Astrocyte (in vitro differentiated cells and primary cell): Measurements from ENCODE around the gene POLR1D. TPM values are rescaled to one million over a fixed set of nuclear protein-coding genes. Genes with fewer than 3 reads are reported as not detected.

Experiments
- DNase-seq: peaks from one replicate; pipeline ENCODE4 v3.0.0-alpha.2; 2010; ENCODE audit warnings: low read depth
- FAIRE-seq: peaks from 2 replicates; lab custom pipeline; 2011; peaks lifted over from hg19 to GRCh38; lab: Jason Lieb, UNC
- H2AFZ ChIP-seq: 2 replicates; pipeline ENCODE4 v1.6.0; 2012; ENCODE audit warnings: low read depth, low read length, inconsistent platforms
- H3K27ac ChIP-seq: 2 replicates; pipeline ENCODE4 v1.5.1; 2011; ENCODE audit warnings: low read depth, low read length, inconsistent platforms
- H3K27me3 ChIP-seq: 2 replicates; pipeline ENCODE4 v1.6.0; 2011; ENCODE audit warnings: low read length, inconsistent platforms; ENCODE audit not compliant: insufficient read depth
- H3K36me3 ChIP-seq: 2 replicates; pipeline ENCODE4 v1.5.1; 2011; ENCODE audit warnings: low read length, inconsistent platforms; ENCODE audit not compliant: insufficient read depth
- H3K4me1 ChIP-seq: 2 replicates; pipeline ENCODE4 v1.5.1; 2011; ENCODE audit warnings: low read length, inconsistent platforms; ENCODE audit not compliant: insufficient read depth
- H3K4me2 ChIP-seq: 2 replicates; pipeline ENCODE4 v1.6.0; 2012; ENCODE audit warnings: low read length, inconsistent platforms
- H3K4me3 ChIP-seq: 2 replicates; pipeline ENCODE4 v1.5.1; 2011; ENCODE audit warnings: low read depth, mild to moderate bottlenecking, low read length, inconsistent platforms; ENCODE audit not compliant: insufficient read depth
- H3K79me2 ChIP-seq: 2 replicates; pipeline ENCODE4 v1.6.0; 2012; ENCODE audit warnings: mild to moderate bottlenecking, low read length, inconsistent platforms; ENCODE audit not compliant: insufficient read depth
- H3K9ac ChIP-seq: 2 replicates; pipeline ENCODE4 v1.6.0; 2012; ENCODE audit warnings: mild to moderate bottlenecking, low read length, inconsistent platforms
- H3K9me3 ChIP-seq: 2 replicates; pipeline ENCODE4 v1.5.1; 2012; ENCODE audit warnings: low read depth, mild to moderate bottlenecking, low read length, inconsistent platforms; ENCODE audit not compliant: insufficient read depth
- H4K20me1 ChIP-seq: 2 replicates; pipeline ENCODE4 v1.6.0; 2012; ENCODE audit warnings: low read length, inconsistent platforms; ENCODE audit not compliant: insufficient read depth
- H3K27ac Mint-ChIP-seq: one replicate; pipeline ENCODE4 v1.8.0; 2021; ENCODE audit warnings: mild to moderate bottlenecking, mixed read lengths; ENCODE audit not compliant: unreplicated experiment
- H3K27me3 Mint-ChIP-seq: one replicate; pipeline ENCODE4 v1.8.0; 2021; ENCODE audit warnings: low read depth, mixed read lengths; ENCODE audit not compliant: unreplicated experiment
- H3K36me3 Mint-ChIP-seq: one replicate; pipeline ENCODE4 v1.8.0; 2021; ENCODE audit warnings: low read depth, mixed read lengths; ENCODE audit not compliant: unreplicated experiment
- H3K4me1 Mint-ChIP-seq: one replicate; pipeline ENCODE4 v1.8.0; 2021; ENCODE audit warnings: low read depth, mixed read lengths; ENCODE audit not compliant: unreplicated experiment
- H3K4me3 Mint-ChIP-seq: one replicate; pipeline ENCODE4 v1.8.0; 2021; ENCODE audit warnings: mild to moderate bottlenecking, moderate library complexity, mixed read lengths; ENCODE audit not compliant: unreplicated experiment
- H3K9me3 Mint-ChIP-seq: one replicate; pipeline ENCODE4 v1.8.0; 2021; ENCODE audit warnings: mild to moderate bottlenecking, mixed read lengths; ENCODE audit not compliant: unreplicated experiment
- EZH2 ChIP-seq: IDR thresholded peaks from 2 replicates; pipeline ENCODE4 v1.6.1; 2012; ENCODE audit warnings: mild to moderate bottlenecking, low read length, inconsistent platforms; ENCODE audit not compliant: insufficient read depth
- total RNA-seq: library from RNA; stranded (reverse); gene quantifications from 2 replicates; pipeline ENCODE4 v1.2.1, GENCODE V29; 2021
- TF ChIP-seq, protein P1 (sequence below): IDR thresholded peaks from 2 replicates; pipeline ENCODE4 v1.5.1; 2011; ENCODE audit warnings: low read depth, mild to moderate bottlenecking, inconsistent platforms, low read length, moderate library complexity; ENCODE audit not compliant: insufficient read depth

The POLR1D gene
- total RNA-seq, 1 donor from 2014 or later, result 118 TPM

DNA sequence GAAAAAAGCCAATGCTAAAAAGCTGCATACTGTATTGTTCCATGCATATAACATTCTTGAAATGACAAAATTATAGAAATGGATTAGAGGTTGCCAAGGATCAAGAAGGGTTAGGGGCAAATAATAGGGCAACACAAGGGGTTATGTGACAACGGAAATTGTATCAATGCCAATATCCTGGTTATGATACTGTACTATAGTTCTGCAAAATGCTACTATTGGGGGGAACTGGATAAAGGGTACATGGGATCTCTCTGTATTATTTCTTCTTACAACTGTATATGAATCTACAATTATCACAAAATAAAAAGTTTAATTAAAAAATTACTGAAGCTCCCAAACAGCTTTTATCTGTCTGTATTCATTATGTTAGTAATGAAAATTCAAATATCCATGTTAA lies 33.3 kb upstream of the POLR1D start:
- FAIRE-seq, result no peak
- Histone ChIP-seq H3K27me3 (no peaks in the 10 kb centered on the region), H3K36me3 (no peaks in the 10 kb centered on the region), H3K4me2 (no peak overlapping the region), H3K9ac (no peak overlapping the region), H4K20me1 (peaks cover 18% of the 10 kb centered on the region), H3K27ac (no peak overlapping the region), H3K9me3 (no peaks in the 10 kb centered on the region), H2AFZ (no peak overlapping the region), H3K4me1 (no peaks in the 10 kb centered on the region), H3K4me3 (no peak overlapping the region), H3K79me2 (no peaks in the 10 kb centered on the region)
- no peaks in the 10 kb centered on the region for H3K9me3 Mint-ChIP-seq
- no peak for DNase-seq
- no peaks in the 10 kb centered on the region for H3K27me3 Mint-ChIP-seq
- TF ChIP-seq EZH2, result no peak
- TF ChIP-seq, protein P1, sequence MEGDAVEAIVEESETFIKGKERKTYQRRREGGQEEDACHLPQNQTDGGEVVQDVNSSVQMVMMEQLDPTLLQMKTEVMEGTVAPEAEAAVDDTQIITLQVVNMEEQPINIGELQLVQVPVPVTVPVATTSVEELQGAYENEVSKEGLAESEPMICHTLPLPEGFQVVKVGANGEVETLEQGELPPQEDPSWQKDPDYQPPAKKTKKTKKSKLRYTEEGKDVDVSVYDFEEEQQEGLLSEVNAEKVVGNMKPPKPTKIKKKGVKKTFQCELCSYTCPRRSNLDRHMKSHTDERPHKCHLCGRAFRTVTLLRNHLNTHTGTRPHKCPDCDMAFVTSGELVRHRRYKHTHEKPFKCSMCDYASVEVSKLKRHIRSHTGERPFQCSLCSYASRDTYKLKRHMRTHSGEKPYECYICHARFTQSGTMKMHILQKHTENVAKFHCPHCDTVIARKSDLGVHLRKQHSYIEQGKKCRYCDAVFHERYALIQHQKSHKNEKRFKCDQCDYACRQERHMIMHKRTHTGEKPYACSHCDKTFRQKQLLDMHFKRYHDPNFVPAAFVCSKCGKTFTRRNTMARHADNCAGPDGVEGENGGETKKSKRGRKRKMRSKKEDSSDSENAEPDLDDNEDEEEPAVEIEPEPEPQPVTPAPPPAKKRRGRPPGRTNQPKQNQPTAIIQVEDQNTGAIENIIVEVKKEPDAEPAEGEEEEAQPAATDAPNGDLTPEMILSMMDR, result no peak
- H3K4me3 Mint-ChIP-seq, result no peak overlapping the region
- peaks cover 17% of the 10 kb centered on the region for H3K4me1 Mint-ChIP-seq
- H3K27ac Mint-ChIP-seq, result no peak overlapping the region
- H3K36me3 Mint-ChIP-seq, result no peaks in the 10 kb centered on the region

DNA sequence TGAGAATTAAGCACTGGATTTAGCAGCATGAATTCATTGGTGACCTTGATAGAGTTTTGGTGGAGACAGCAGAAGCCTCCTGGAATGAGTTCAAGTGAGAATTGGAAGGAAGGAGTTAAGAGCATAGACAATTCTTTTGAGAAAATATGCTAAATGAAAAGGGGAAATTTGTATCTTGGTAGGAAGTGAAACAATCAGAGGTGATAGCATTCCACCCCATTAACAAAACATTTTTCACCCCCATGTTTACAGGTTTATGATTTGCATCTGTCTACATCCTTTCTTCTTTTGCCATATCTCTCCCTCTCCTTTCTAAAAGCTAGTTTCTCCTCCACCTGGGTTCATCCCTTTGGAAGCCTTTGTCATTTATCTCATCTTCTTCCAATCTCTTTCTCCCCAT lies 28.8 kb upstream of the POLR1D start:
- Histone ChIP-seq H3K27me3 (no peaks in the 10 kb centered on the region), H3K27ac (no peak overlapping the region), H3K9ac (no peak overlapping the region), H4K20me1 (peaks cover 30% of the 10 kb centered on the region), H3K4me3 (no peak overlapping the region), H3K36me3 (no peaks in the 10 kb centered on the region), H3K9me3 (no peaks in the 10 kb centered on the region), H2AFZ (no peak overlapping the region), H3K79me2 (peaks cover 11% of the 10 kb centered on the region), H3K4me1 (no peaks in the 10 kb centered on the region), H3K4me2 (no peak overlapping the region)
- no peak overlapping the region for H3K27ac Mint-ChIP-seq
- no peaks in the 10 kb centered on the region for H3K9me3 Mint-ChIP-seq
- H3K27me3 Mint-ChIP-seq, result no peaks in the 10 kb centered on the region
- H3K4me3 Mint-ChIP-seq, result no peak overlapping the region
- no peaks in the 10 kb centered on the region for H3K36me3 Mint-ChIP-seq
- DNase-seq (no peak), FAIRE-seq (no peak)
- H3K4me1 Mint-ChIP-seq, result no peaks in the 10 kb centered on the region
- TF ChIP-seq, protein P1, result no peak
- no peak for TF ChIP-seq EZH2

DNA sequence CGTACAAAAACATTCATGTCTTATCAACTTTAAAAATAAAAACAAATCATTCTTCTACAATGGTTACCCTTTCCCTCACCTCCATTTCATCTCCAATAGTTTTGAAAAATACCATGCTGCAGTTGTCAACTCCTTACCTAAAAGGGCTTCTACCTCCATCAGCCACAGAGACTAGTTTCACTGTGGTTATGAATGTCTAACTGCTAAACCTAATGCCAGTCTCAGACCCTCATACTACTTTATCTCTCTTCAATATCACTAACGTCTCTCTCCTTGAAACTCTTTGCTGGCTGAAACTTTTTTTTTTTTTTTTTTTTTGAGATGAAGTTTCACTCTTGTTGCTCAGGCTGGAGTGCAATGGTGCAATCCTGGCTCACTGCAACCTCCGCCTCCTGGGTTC lies 28.4 kb upstream of the POLR1D start:
- no peaks in the 10 kb centered on the region for H3K9me3 ChIP-seq
- H3K9ac ChIP-seq, result no peak overlapping the region
- FAIRE-seq, result no peak

More for the DNA sequence above, 28.4 kb upstream of the POLR1D start:
- Histone ChIP-seq H3K4me2 (no peak overlapping the region), H3K27me3 (no peaks in the 10 kb centered on the region), H4K20me1 (peaks cover 30% of the 10 kb centered on the region), H3K4me1 (no peaks in the 10 kb centered on the region), H3K27ac (no peak overlapping the region), H3K36me3 (no peaks in the 10 kb centered on the region), H2AFZ (no peak overlapping the region), H3K79me2 (peaks cover 14% of the 10 kb centered on the region), H3K4me3 (no peak overlapping the region)
- H3K36me3 Mint-ChIP-seq, result no peaks in the 10 kb centered on the region
- no peaks in the 10 kb centered on the region for H3K27me3 Mint-ChIP-seq
- no peak for DNase-seq
- H3K27ac Mint-ChIP-seq, result no peak overlapping the region
- no peaks in the 10 kb centered on the region for H3K4me1 Mint-ChIP-seq
- H3K4me3 Mint-ChIP-seq, result no peak overlapping the region
- no peaks in the 10 kb centered on the region for H3K9me3 Mint-ChIP-seq
- TF ChIP-seq, protein P1, result no peak
- TF ChIP-seq EZH2, result no peak
